ENCODE measurements around the gene LRP5.

- TF ChIP-seq CTCF (conservative IDR thresholded peaks at IDR 0.05; ENCODE audit: low read depth in 2 of 2) (no peak), NANOG (IDR thresholded peaks at IDR 0.05; ENCODE audit: borderline replicate concordance) (no peak)
Observed at GRCh38 chr11:68287419-68287818, 25.0 kb upstream of the LRP5 start.
